ENCODE results near the gene SNX6. TPM values are rescaled to one million over a fixed set of nuclear protein-coding genes. Genes with fewer than 3 reads are reported as not detected.

SNX6 gene
- polyA plus RNA-seq, 1 experiment: 59.7 TPM

- POLR2A ChIA-PET: no interaction called here
- Histone ChIP-seq H3K4me3 (ENCODE audit: low read depth, low read length) (no peak overlapping the region), H3K27me3 (ENCODE audit: control insufficient read depth, insufficient read depth, low read length) (no peaks in the 10 kb centered on the region), H3K36me3 (ENCODE audit: control insufficient read depth, insufficient read depth, low read length) (peaks cover 6% of the 10 kb centered on the region)
- TF ChIP-seq, protein P1, sequence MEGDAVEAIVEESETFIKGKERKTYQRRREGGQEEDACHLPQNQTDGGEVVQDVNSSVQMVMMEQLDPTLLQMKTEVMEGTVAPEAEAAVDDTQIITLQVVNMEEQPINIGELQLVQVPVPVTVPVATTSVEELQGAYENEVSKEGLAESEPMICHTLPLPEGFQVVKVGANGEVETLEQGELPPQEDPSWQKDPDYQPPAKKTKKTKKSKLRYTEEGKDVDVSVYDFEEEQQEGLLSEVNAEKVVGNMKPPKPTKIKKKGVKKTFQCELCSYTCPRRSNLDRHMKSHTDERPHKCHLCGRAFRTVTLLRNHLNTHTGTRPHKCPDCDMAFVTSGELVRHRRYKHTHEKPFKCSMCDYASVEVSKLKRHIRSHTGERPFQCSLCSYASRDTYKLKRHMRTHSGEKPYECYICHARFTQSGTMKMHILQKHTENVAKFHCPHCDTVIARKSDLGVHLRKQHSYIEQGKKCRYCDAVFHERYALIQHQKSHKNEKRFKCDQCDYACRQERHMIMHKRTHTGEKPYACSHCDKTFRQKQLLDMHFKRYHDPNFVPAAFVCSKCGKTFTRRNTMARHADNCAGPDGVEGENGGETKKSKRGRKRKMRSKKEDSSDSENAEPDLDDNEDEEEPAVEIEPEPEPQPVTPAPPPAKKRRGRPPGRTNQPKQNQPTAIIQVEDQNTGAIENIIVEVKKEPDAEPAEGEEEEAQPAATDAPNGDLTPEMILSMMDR (IDR thresholded peaks at IDR 0.05; ENCODE audit: insufficient read depth, low read depth, low read length): no peak
- no peak for DNase-seq (ENCODE audit: low read depth)
- CTCF ChIA-PET: no interaction called here
Observed at GRCh38 chr14:34610101-34610500, 19.8 kb downstream of the SNX6 start.

GRCh38 chr14:34605461-34605860 is 24.5 kb downstream of the SNX6 start:
- ChIA-PET POLR2A (no interaction called here), CTCF (interaction anchor here (1.0 kb wide), 1 partner anchor 9 kb away, joined by 3 read pairs; no protein-coding TSS in a partner anchor)
- no peaks in the 10 kb centered on the region for H3K27me3 ChIP-seq (ENCODE audit: control insufficient read depth, insufficient read depth, low read length)
- TF ChIP-seq, protein P1 (IDR thresholded peaks at IDR 0.05; ENCODE audit: insufficient read depth, low read depth, low read length): no peak
- H3K36me3 ChIP-seq (ENCODE audit: control insufficient read depth, insufficient read depth, low read length): peaks cover 10% of the 10 kb centered on the region
- no peak overlapping the region for H3K4me3 ChIP-seq (ENCODE audit: low read depth, low read length)
- DNase-seq (ENCODE audit: low read depth): no peak

DNA sequence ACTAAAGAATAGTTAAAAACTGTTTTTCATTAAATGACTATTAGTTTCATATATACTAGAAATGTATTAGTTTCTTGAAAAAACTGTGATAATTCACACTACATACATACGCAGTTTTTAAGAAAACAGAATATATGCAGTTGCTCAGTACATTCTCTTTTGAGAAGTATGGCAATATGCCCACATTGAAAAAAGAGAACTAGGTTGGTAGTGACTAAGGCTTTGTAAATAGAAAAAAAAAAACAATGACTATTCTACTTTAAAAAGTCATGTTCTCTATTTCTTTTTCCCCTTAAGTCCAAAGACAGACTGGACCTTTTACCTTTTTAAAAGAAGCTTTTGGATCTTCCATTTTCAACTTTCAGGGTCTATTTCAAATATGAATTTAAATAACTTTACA is 25.0 kb downstream of the SNX6 start:
- Histone ChIP-seq H3K27me3 (ENCODE audit: control insufficient read depth, insufficient read depth, low read length) (no peaks in the 10 kb centered on the region), H3K4me3 (ENCODE audit: low read depth, low read length) (no peak overlapping the region), H3K36me3 (ENCODE audit: control insufficient read depth, insufficient read depth, low read length) (peaks cover 10% of the 10 kb centered on the region)
- DNase-seq (ENCODE audit: low read depth): no peak
- ChIA-PET POLR2A (no interaction called here), CTCF (interaction anchor here (1.0 kb wide), 1 partner anchor 9 kb away, joined by 3 read pairs; no protein-coding TSS in a partner anchor)
- TF ChIP-seq, protein P1 (IDR thresholded peaks at IDR 0.05; ENCODE audit: insufficient read depth, low read depth, low read length): no peak

DNA sequence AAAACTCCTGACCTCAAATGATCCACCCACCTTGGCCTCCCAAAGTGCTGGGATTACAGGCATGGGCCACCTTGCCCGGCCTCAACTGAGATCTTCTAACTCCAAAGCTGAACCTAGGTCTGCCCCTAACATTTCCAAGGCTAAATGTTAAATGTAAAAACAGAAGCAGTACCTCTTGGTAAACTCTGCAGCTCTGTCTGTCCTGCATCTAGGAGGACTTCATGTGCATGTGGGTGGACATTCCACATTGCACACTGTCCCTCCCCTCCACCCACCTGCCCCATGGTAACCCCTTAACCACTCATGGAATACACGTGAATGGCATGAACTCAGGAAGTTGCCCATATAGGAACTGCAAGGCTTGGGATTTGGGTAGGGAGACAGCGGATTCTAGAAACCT is 33.1 kb downstream of the SNX6 start:
- no peak for DNase-seq (ENCODE audit: low read depth)
- peaks cover 21% of the 10 kb centered on the region for H3K36me3 ChIP-seq (ENCODE audit: control insufficient read depth, insufficient read depth, low read length)
- CTCF ChIA-PET: no interaction called here

GRCh38 chr14:34593740-34594375 is 36.1 kb downstream of the SNX6 start:
- H3K4me3 ChIP-seq (ENCODE audit: low read depth, low read length): no peak overlapping the region
- H3K27me3 ChIP-seq (ENCODE audit: control insufficient read depth, insufficient read depth, low read length): no peaks in the 10 kb centered on the region
- no peak for DNase-seq (ENCODE audit: low read depth)
- ChIA-PET POLR2A (no interaction called here), CTCF (interaction anchor here (0.7 kb wide), 1 partner anchor 1094 kb away, joined by 3 read pairs; no protein-coding TSS in a partner anchor)
- H3K36me3 ChIP-seq (ENCODE audit: control insufficient read depth, insufficient read depth, low read length): peaks cover 23% of the 10 kb centered on the region
- TF ChIP-seq, protein P1 (IDR thresholded peaks at IDR 0.05; ENCODE audit: insufficient read depth, low read depth, low read length): no peak

More for the DNA sequence above, 33.1 kb downstream of the SNX6 start:
- H3K4me3 ChIP-seq (ENCODE audit: low read depth, low read length): no peak overlapping the region
- POLR2A ChIA-PET: no interaction called here
- TF ChIP-seq, protein P1 (IDR thresholded peaks at IDR 0.05; ENCODE audit: insufficient read depth, low read depth, low read length): no peak
- no peaks in the 10 kb centered on the region for H3K27me3 ChIP-seq (ENCODE audit: control insufficient read depth, insufficient read depth, low read length)
